Mammary epithelial cell (primary cell): ENCODE data around the gene MAL.

Experiments used
- CTCF ChIP-seq, 2 donors: IDR thresholded peaks in 1 of 2; conservative IDR thresholded peaks in 1 of 2; 2 replicates each; pipeline ENCODE4 v1.5.1; 2011 to 2012; ENCODE audit warnings: inconsistent platforms in 2 of 2, low read length in 2 of 2, mild to moderate bottlenecking in 2 of 2, control low read depth in 1 of 2, low read depth in 1 of 2; ENCODE audit not compliant: insufficient read depth in 1 of 2; ENCODE audit errors: extremely low read depth in 1 of 2
- EZH2 ChIP-seq: IDR thresholded peaks from 2 replicates; pipeline ENCODE4 v1.6.1; 2012; ENCODE audit warnings: low read length, inconsistent platforms, borderline replicate concordance

GRCh38 chr2:94979406-94980375 lies 45.8 kb upstream of the MAL start:
- no peak for TF ChIP-seq EZH2
- no peak for TF ChIP-seq CTCF (conservative IDR thresholded peaks at IDR 0.05 in 1 of 2, IDR thresholded peaks at IDR 0.05 in 1 of 2; ENCODE audit: extremely low read depth in 1 of 2, insufficient read depth in 1 of 2, low read depth in 1 of 2, low read length in 2 of 2)
